HG03439 (cell line): ENCODE results near the gene HRH3.

ENCODE experiments used
- ATAC-seq: cut with Tn5 transposase; IDR thresholded peaks from one replicate; pipeline ENCODE4 v1.9.1; 2021; ENCODE audit warnings: mild to moderate bottlenecking, moderate library complexity; ENCODE audit not compliant: unreplicated experiment

HRH3 gene

DNA sequence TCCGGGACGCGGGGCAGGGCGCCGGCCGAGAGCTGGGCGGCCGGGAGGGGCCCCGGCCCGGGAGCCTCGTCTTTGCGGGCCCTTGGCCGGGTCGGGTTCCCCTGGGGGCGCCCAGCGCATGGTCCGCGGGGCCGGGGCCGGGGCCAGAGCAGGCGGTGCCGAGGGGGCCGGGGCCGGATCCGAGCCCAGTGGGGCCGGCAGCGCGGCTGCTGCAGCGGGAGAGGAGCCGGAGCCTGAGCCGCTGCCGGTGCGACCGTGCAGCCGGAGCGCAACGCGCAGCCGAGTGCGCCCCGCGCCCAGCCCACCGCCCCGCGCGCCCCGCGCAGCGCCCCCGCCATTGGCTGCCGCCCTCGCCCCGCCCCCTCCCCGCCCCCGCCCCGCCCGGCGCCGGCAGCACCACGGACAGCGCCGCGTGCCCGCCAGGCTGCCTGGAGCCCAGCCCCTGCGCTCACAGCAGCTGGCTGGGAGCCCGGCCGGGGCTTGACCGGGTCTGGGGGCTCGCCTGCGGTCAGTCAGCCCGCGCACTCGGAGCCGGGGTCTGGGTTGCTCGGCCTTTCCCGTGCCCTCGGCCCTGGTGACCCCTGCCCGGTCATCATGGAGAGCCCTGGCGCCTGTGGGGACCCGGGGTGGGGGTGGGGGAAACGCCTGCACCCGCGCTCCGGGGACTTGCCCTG, at the start of gene HRH3:
HRH3 (minus strand) TSS at position 287 of the 674 bp plus-strand sequence. CDS start 308 bp downstream, outside the sequence.
- no peak for ATAC-seq

DNA sequence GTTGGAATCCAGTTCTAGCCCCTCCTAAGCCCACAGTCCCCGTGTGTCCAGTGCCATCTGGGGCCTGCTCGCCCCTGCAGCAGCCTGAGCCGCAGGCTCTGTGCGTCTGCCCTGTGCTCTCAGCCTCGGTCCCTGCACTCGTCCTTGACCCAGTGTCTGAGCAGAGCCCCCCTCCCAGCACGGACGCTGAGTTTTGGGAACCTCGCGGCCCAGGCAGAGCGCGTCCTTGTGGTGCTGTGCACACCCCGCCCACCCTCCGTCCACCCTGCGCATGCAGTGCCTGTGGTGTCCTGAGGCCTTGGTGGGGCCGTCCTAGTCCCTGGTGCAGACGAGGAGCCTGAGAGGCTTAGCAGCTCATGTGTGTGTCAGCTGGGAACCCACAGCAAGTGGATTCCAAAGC, 49.8 kb upstream of the HRH3 start:
- no peak for ATAC-seq

DNA sequence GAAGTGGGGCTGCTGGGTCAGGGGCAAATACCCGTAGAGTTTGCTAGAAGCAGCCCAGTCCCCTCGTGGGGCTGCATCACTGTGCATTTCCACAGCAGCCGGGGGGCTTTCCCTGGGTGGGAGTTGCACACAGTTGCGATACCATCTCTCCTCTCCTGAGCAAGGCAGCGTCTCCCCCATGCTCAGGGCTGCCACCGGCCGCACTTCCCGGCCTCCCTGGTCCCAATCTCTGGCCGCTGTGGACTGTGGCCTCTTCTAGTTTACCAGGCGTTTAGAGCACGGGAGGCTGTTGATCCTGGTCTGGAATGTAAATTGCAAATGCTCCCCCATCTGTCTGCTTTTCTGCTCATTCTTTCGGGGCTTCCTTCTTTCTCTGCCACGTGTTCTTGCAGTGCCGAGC, 49.3 kb upstream of the HRH3 start:
- no peak for ATAC-seq

DNA sequence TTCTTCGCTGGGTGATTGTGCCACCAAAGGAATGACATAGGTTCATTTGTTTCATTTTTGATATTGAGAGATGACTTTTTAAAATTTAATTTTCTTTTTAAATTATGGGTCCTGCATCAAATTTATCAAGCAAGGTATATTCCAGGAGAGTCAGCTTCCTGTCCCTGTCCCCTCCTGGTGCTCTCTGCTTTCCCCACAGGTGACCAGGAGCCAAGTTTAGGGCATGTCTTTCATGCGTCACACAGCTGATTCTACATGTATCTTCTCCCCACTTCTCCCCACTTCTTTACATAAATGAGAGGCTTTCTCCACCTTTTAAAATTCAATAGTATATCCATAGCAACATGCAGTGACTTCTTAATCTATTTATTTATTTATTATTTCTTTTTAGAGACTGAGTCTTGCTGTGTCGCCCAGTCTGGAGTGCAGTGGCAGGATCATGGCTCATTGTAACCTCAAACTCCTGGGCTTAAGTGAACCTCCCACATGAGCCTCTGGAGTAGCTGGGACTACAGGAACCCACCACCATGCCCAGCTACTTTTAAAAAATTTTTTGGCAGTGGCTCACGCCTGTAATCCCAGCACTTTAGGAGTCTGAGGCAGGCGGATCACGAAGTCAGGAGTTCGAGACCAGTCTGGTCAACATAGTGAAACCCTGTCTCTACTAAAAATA, 48.3 kb upstream of the HRH3 start:
- ATAC-seq, result no peak

- ATAC-seq, result no peak
Observed at GRCh38 chr20:62267543-62267942, 47.5 kb upstream of the HRH3 start.

DNA sequence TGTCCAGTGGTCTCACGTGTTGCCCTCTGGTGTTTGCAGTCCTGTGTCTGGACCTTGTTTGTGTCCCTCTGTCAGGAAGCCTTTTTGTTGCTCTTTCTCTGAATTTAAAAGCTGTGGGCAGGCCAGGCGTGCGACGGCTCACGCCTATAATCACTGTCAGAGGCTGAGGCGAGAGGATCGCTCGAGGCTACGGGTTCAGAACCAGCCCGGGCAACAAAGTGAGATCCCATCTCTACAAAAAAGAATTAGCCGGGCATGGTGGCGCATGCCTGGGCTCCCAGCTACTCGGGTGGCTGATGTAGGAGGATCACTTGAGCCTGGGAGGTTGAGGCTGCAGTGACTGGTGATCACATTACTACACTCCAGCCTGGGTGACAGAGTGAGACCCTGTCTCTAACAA, 46.8 kb upstream of the HRH3 start:
- ATAC-seq, result no peak

DNA sequence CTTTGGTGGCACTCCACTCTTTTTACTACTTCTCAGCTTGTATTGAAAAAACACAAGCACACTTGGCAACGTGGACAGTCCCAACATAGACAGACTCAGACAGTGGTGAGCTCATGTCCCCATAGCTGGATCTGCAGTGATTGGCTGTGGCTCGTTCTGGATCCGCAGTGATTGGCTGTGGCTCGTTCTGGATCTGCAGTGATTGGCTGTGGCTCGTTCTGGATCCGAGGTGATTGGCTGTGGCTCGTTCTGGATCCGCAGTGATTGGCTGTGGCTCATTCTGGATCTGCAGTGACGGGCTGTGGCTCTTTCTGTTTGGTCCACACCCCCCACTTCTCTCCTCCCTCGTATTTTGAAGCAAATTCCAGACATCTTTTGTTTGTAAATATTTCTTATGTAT, 46.3 kb upstream of the HRH3 start:
- ATAC-seq, result no peak

- ATAC-seq, result no peak
Observed at GRCh38 chr20:62265365-62265764, 45.3 kb upstream of the HRH3 start.

DNA sequence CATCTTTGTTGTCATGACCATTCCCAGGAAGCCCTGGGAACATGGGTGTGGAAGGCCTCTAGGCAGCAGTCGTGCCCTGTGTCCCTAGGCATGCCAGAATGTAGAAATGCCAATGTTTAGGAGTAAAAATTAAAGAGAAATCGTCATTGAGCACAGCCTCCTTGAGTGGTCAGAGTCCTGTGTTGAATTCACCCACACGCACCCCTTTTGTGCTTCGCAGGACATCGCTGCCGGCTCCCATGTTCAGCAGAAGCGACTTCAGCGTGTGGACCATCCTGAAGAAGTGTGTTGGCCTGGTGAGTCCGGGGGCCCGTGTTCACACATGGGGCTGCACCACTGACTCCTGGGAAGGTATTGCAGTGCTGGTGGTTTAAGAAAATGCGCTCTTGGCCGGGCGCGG, 43.3 kb upstream of the HRH3 start:
- no peak for ATAC-seq

GRCh38 chr20:62262064-62262463, 42.0 kb upstream of the HRH3 start:
- no peak for ATAC-seq

DNA sequence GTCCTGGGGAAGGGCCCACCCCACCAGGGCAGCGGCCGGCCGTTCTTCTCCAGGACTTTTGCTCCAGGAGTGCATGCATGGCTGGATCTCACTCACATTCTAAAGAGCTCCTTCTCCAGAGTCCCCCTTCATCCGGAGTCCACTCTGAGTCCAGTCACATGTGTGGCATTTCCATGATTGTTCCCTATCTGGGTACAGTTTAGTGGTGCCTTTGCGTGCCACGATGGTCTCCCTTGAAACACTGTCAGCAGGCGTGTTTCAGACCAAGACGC, 39.2 kb upstream of the HRH3 start:
- no peak for ATAC-seq

- ATAC-seq, result no peak
Observed at GRCh38 chr20:62258499-62259293, 38.6 kb upstream of the HRH3 start.

- ATAC-seq, result no peak
Observed at GRCh38 chr20:62255976-62256375, 35.9 kb upstream of the HRH3 start.

- ATAC-seq, result no peak
Observed at GRCh38 chr20:62254021-62254724, 34.1 kb upstream of the HRH3 start.

- ATAC-seq, result no peak
Observed at GRCh38 chr20:62253398-62253797, 33.3 kb upstream of the HRH3 start.

- no peak for ATAC-seq
Observed at GRCh38 chr20:62252342-62252966, 32.4 kb upstream of the HRH3 start.

- ATAC-seq, result no peak
Observed at GRCh38 chr20:62248890-62249560, 28.9 kb upstream of the HRH3 start.

DNA sequence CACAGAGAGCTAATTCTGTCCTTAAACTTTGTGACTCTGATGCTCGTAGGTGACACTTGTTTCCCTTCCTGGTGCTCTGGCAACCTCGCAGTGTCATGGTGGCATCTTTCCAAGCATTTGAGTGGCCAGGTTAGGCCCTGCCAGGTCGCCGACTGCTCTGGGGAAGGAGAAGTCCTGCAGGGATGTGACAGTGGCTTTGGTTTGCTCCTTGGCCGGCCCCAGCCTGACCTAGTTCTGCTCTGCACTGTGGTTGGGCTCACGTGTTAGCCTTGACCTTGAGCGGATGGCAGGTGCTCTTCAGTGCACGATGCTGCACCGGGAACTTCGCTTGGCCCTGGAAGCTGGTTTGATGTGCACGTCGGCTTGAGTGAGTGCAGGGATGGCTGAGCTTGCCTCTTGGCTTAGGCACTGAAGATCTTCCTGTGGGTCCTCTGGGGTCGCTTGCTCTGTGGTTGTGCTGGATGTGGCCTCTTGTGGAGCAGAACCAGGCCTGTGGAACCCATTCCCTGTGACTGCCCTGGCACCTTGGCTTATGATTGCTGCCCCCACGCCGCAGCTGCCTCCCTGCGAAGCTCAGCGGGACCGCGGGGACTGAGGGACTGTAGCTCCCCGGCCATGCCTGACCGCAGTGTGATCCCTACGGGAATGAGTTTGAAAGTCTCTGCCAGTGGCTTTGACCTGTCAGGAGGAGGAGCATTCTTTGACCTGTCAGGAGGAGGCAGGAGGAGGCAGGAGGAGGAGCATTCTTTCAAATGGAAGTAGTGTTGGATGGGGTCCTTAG, 27.0 kb upstream of the HRH3 start:
- no peak for ATAC-seq

DNA sequence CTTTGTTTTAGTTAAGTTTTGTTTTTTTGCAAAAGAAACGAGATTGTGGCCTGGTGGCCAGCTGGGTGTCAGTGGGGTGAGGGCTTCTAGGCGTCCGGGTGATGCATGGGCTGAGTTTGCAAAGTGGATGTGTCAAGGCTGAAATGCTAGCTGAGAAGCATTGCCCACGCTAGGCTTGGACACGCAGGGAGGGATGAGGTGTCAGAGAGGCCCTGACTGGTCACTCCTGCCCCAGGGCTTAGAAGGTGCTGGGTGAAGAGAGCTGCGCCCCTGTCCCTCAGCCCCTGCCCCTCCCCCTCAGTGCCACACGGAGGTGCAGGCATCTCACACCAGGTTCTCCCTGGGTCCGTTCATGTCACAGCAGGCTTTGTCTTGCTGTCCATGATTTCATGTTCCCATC, 26.4 kb upstream of the HRH3 start:
- ATAC-seq, result no peak

DNA sequence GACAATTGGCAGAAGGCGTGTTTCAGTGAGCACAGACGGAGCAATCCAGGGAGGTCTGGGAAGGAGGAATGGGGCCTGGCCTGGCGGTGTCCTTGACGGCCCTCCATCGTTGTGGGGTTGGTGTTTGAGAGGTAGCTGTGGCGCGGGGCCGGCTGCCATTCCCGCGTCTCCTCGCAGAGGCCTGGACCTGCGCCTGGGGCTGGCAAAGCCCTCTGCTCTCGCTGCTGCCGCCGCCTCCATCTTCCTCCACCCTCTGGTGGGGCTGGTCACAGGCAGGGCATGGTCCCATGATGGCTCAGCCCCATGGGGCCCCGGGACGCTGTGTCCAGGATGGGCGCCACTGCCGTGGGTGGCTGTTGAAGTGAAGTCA, 25.8 kb upstream of the HRH3 start:
- ATAC-seq, result no peak
